Natural killer cell (primary cell): ENCODE measurements around the gene EMSY. TPM values are rescaled to one million over a fixed set of nuclear protein-coding genes. Genes with fewer than 3 reads are reported as not detected.
"Not testable (repeated sequence)": the region's sequence is repeated elsewhere in the genome, so short reads cannot be mapped to it uniquely, and the experiment has no call there.

Source experiments
- ATAC-seq, 3 donors: fragments of 150-1000 bp in 2 of 3; fragments of 200-7000 bp in 1 of 3; cut with Tn5 transposase; 1 replicate in 1 of 3; 2 replicates in 2 of 3; pipeline ENCODE4 v1.10.0; 2021; ENCODE audit warnings: mild to moderate bottlenecking in 2 of 3, moderate library complexity in 2 of 3
- DNase-seq, 2 donors: peaks; one replicate each; pipeline versions ENCODE4 v3.0.0 to v3.0.0-alpha.2; 2013 to 2021; ENCODE audit warnings: mixed read lengths in 1 of 2
- H3K27ac ChIP-seq: one replicate; pipeline ENCODE4 v1.5.1; 2013; ENCODE audit warnings: mild to moderate bottlenecking, low read length
- H3K27me3 ChIP-seq: one replicate; pipeline ENCODE4 v1.6.1; 2013; ENCODE audit warnings: low read length; ENCODE audit not compliant: control insufficient read depth, insufficient read depth
- H3K36me3 ChIP-seq: one replicate; pipeline ENCODE4 v1.6.1; 2013; ENCODE audit warnings: low read length; ENCODE audit not compliant: control insufficient read depth, insufficient read depth
- H3K4me1 ChIP-seq: one replicate; pipeline ENCODE4 v1.6.1; 2013; ENCODE audit warnings: low read length; ENCODE audit not compliant: control insufficient read depth, insufficient read depth
- H3K4me3 ChIP-seq: one replicate; pipeline ENCODE4 v1.5.1; 2013; ENCODE audit warnings: low read length
- H3K9me3 ChIP-seq: one replicate; pipeline ENCODE4 v1.6.1; 2013; ENCODE audit warnings: low read length; ENCODE audit not compliant: control insufficient read depth, insufficient read depth
- H3K27ac Mint-ChIP-seq, 2 donors: one replicate each; pipeline ENCODE4 v1.8.0; 2022; ENCODE audit warnings: mild to moderate bottlenecking in 2 of 2, mixed read lengths in 2 of 2, moderate library complexity in 1 of 2
- H3K27me3 Mint-ChIP-seq, 2 donors: one replicate each; pipeline ENCODE4 v1.8.0; 2022; ENCODE audit warnings: low read depth in 2 of 2, mixed read lengths in 2 of 2
- H3K36me3 Mint-ChIP-seq: one replicate; pipeline ENCODE4 v1.8.0; 2022; ENCODE audit warnings: mixed read lengths
- H3K4me1 Mint-ChIP-seq, 2 donors: one replicate each; pipeline ENCODE4 v1.8.0; 2022; ENCODE audit warnings: mixed read lengths in 2 of 2
- H3K4me3 Mint-ChIP-seq: one replicate; pipeline ENCODE4 v1.8.0; 2022; ENCODE audit warnings: mild to moderate bottlenecking, moderate library complexity, mixed read lengths
- H3K9me3 Mint-ChIP-seq, 2 donors: one replicate each; pipeline ENCODE4 v1.8.0; 2022; ENCODE audit warnings: mixed read lengths in 2 of 2
- CTCF ChIP-seq: fragments of 200-600 bp; IDR thresholded peaks from one replicate; pipeline ENCODE4 v1.8.0; 2022; ENCODE audit warnings: antibody characterized with exemption
- WGBS: methylation state at CpG from one replicate; pipeline ENCODE4 v1.1.7; 2013; ENCODE audit warnings: missing lambda C conversion rate; ENCODE audit not compliant: insufficient coverage; 5-methylcytosine and 5-hydroxymethylcytosine counted together
- intact Hi-C: fragments of 100-400 bp; cut with micrococcal nuclease; formaldehyde crosslinking; loops from one replicate; pipeline ENCODE4 v1.14.2; 2022
- total RNA-seq, 4 donors: library from RNA; stranded (reverse); fragments of 120-200 nt in 1 of 4; gene quantifications; one replicate each; pipeline versions ENCODE4 v1.2.3 to v1.2.4, GENCODE V29; 2013 to 2022

Gene EMSY
- total RNA-seq, 3 donors from 2014 or later (not counting 1 experiment from before 2014, with no cell fraction given): 36.0 to 43.8 (median 39.4) TPM

GRCh38 chr11:76579752-76580151 is 134.9 kb downstream of the EMSY start:
- H3K4me1 Mint-ChIP-seq: no peaks in the 10 kb centered on the region
- Histone ChIP-seq H3K36me3 (no peaks in the 10 kb centered on the region), H3K27me3 (no peaks in the 10 kb centered on the region), H3K4me3 (no peak overlapping the region), H3K9me3 (no peaks in the 10 kb centered on the region), H3K27ac (no peak overlapping the region), H3K4me1 (no peaks in the 10 kb centered on the region)
- H3K4me3 Mint-ChIP-seq: no peak overlapping the region
- intact Hi-C loops: no loop called here
- WGBS: 88% methylated on average over 5 of the region's 5 CpGs
- no peak for ATAC-seq
- H3K27me3 Mint-ChIP-seq: peaks cover 4 to 6% of the 10 kb centered on the region in 2 donors
- DNase-seq: no peak
- H3K27ac Mint-ChIP-seq: no peak overlapping the region
- no peaks in the 10 kb centered on the region for H3K9me3 Mint-ChIP-seq
- no peak for TF ChIP-seq CTCF
- no peaks in the 10 kb centered on the region for H3K36me3 Mint-ChIP-seq

GRCh38 chr11:76582471-76582870 is 137.7 kb downstream of the EMSY start:
- ATAC-seq, DNase-seq, H3K4me1 Mint-ChIP-seq, H3K4me3 ChIP-seq, H3K36me3 Mint-ChIP-seq, H3K27me3 Mint-ChIP-seq, H3K4me3 Mint-ChIP-seq, H3K9me3 ChIP-seq, intact Hi-C loops, H3K27ac Mint-ChIP-seq, H3K36me3 ChIP-seq, H3K27me3 ChIP-seq, H3K9me3 Mint-ChIP-seq, H3K27ac ChIP-seq, H3K4me1 ChIP-seq: not testable (repeated sequence)
- 96% methylated on average over 31 of the region's 31 CpGs for WGBS

DNA sequence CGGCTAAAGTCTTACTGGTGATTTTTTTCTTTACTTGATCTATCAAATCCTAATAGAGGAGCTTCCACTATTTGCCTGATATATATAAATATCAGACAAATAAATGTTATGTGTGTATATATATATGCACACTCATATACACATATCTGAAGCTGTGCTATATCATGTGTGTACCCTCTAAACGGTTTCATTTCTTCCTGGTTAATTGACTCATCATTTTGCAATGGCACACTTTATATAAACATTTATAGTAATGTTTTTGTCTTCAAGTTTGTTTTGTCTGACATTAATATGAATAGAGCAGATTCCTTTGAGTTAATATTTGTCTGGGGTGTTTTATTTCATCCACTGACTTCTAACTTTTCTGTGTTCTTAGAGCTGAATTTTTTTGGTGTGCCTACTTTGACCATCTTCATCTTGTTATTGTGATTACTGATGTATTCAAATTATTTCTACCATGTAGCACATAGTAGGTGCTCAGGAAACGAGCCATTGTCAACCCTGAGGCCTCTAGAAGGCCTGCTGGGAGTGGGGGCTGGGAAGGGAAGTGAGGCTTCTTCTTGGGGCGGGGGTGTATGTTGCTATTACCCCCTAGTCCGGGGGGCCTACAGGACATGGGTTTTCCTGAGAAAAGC is 143.1 kb downstream of the EMSY start:
- peaks cover 0 to 2% of the 10 kb centered on the region in 2 donors for H3K27me3 Mint-ChIP-seq
- no peaks in the 10 kb centered on the region for H3K36me3 ChIP-seq
- DNase-seq: no peak
- H3K4me3 Mint-ChIP-seq: no peak overlapping the region
- no peak for TF ChIP-seq CTCF
- H3K4me3 ChIP-seq: no peak overlapping the region
- no peaks in the 10 kb centered on the region for H3K27me3 ChIP-seq
- H3K27ac ChIP-seq: no peak overlapping the region
- H3K9me3 Mint-ChIP-seq: no peaks in the 10 kb centered on the region
- peaks cover 10% of the 10 kb centered on the region for H3K4me1 ChIP-seq
- 27% methylated on average over 3 of the region's 5 CpGs for WGBS
- no peak for ATAC-seq
- H3K27ac Mint-ChIP-seq: peak overlapping the region in 1 of 2 donors; percentile 62
- no peaks in the 10 kb centered on the region for H3K36me3 Mint-ChIP-seq
- intact Hi-C loops: no loop called here
- H3K9me3 ChIP-seq: no peaks in the 10 kb centered on the region
- peaks cover 5 to 10% of the 10 kb centered on the region in 2 donors for H3K4me1 Mint-ChIP-seq

GRCh38 chr11:76588455-76589325 is 143.9 kb downstream of the EMSY start:
- 50% methylated on average over 25 of the region's 25 CpGs for WGBS
- Mint-ChIP-seq H3K27me3 (peaks cover 0 to 2% of the 10 kb centered on the region in 2 donors), H3K27ac (peak overlapping the region in 1 of 2 donors; percentile 62), H3K4me1 (peaks cover 5 to 10% of the 10 kb centered on the region in 2 donors), H3K36me3 (no peaks in the 10 kb centered on the region), H3K4me3 (no peak overlapping the region), H3K9me3 (no peaks in the 10 kb centered on the region)
- no peaks in the 10 kb centered on the region for H3K9me3 ChIP-seq
- no peaks in the 10 kb centered on the region for H3K36me3 ChIP-seq
- peaks cover 10% of the 10 kb centered on the region for H3K4me1 ChIP-seq
- H3K4me3 ChIP-seq: no peak overlapping the region
- intact Hi-C loops: no loop called here
- H3K27ac ChIP-seq: no peak overlapping the region
- ATAC-seq: peak in 2 of 3 donors; percentile 31 to 57
- TF ChIP-seq CTCF: no peak
- H3K27me3 ChIP-seq: no peaks in the 10 kb centered on the region
- DNase-seq: peak in 1 of 2 donors; percentile 29
